Mesangial cell (primary cell): ENCODE measurements around the gene MAP1LC3B. TPM values are rescaled to one million over a fixed set of nuclear protein-coding genes. Genes with fewer than 3 reads are reported as not detected.

ENCODE experiments used
- total RNA-seq: library from RNA; depleted of rRNA; stranded (reverse); fragments of >200 nt; gene quantifications from 2 replicates; pipeline ENCODE4 v1.2.3, GENCODE V29; 2015

Gene MAP1LC3B
- total RNA-seq, result 36.3 and 50.3 TPM in 2 replicates

DNA sequence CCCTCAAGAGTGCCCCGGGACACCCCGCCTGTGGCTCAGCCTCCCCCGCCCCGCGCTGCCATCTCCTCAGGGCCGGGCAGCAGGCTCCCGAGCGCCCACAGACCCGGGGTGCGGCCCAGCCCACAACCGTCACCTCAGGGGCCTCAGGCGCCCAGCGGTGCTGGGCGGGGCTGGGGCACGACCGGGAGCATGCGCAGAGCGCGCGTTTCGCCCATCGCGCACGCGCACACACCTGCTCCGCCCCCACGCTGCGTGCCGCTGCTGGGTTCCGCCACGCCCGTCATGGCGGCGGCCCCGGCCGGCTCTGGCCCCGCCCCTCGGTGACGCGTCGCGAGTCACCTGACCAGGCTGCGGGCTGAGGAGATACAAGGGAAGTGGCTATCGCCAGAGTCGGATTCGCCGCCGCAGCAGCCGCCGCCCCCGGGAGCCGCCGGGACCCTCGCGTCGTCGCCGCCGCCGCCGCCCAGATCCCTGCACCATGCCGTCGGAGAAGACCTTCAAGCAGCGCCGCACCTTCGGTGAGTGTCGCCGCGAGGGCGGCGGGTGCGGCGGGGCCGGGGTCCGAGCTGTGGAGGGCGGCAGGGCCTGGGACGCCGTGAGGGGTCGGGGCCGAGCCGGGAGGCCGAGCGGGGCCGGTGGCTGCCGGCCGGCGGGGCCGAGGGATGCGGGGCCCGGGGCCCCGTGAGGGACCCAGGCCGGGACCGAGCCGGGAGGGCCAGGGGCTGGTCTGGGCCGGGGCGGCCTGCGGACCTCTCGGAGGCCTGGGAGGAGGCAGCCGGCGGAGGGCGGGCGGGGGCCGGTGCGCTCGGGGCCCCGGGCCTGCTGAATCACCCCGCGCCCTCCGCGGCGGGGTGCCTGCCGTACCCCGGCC is at the start of gene MAP1LC3B:
Gene MAP1LC3B, plus strand, starts transcription at position 387 of the 871 bp plus-strand sequence. Its CDS starts 92 bp downstream, at position 479.

DNA sequence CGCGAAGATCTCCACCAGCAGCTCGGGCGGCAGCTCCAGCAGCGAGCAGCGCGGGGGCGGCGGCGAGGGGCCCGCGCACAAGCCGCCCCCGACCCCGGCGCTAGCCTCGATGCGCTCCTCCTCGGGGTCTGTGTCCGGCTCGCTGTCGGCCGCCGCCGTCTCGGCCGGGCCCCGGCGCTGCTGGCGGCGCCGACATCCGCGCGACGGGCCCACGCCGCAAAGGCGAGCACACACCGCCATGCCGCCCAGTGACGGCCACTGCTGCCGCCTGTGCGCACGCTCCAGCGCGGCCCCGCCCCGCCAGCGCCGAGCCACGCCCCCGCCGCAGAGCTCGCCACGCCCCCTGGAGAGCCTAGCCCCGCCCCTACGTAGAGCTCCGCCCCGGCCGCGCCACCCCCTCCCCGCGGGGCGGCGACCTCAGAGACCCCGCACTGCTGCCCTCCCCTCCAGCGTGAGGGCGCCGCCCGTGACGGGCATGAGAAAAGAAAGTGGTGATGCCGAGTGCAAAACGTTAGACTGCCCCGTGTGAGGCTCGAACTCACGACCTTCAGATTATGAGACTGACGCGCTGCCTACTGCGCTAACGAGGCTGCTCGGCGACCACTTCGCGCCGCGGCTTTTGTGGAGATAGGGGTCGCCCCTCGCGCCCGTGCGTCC is 8.5 kb upstream of the MAP1LC3B start, which contains the start of gene FBXO31:
Gene FBXO31, minus strand, starts transcription at position 272 of the 657 bp plus-strand sequence. Its CDS starts 32 bp downstream, at position 240.

Other genes starting within 250 kb of the MAP1LC3B start
- gene C16orf95, start 74.9 kb upstream of the MAP1LC3B start, total RNA-seq, result 2.1 and 5.6 TPM in 2 replicates
- gene FBXO31, start 8.6 kb upstream of the MAP1LC3B start, total RNA-seq, result 15.0 and 24.0 TPM in 2 replicates
- gene ZCCHC14, start 100.7 kb downstream of the MAP1LC3B start, total RNA-seq, result 13.0 and 33.3 TPM in 2 replicates
- under 0.01 TPM in 1 of 2 replicates, not detected in the other for gene JPH3, start 210.2 kb downstream of the MAP1LC3B start, total RNA-seq